Measurements from ENCODE around the gene PANX3. TPM values are rescaled to one million over a fixed set of nuclear protein-coding genes. Genes with fewer than 3 reads are reported as not detected.
A peak's percentile ranks its signal among the peaks of the same experiment; 100 is the strongest.

Gene PANX3
- total and polyA plus RNA-seq, 2 of the 13 experiments (the other 11 are each of a cell fraction or from before 2014, with no cell fraction given) = not detected

DNA sequence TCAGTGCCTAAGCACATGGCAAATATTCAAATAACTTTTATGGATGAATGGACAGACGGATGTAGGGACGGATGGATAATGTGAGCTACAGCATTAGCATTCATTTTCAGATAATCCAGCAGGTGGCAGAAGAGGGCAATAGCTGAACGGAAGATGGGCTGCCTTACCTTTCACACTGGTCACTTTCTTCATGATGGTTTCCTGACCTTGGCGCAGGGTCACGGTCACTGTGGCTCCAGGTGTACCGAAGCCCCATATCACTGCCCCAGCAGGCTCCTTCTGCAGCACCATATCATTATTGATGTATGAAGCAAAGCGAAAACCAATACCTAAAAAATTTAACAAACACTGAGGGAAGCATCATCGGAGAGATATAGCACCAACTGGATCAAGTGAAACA is 58.0 kb downstream of the PANX3 start:
- no peaks in the 10 kb centered on the region for H4K20me1 ChIP-seq (ENCODE audit: insufficient read depth, low read length)
- no peak overlapping the region for H3K4me3 ChIP-seq (replicated peaks in 1 of 3; ENCODE audit: insufficient read depth in 1 of 3, low read depth in 2 of 3, low read length in 3 of 3)
- H3K9ac ChIP-seq (ENCODE audit: insufficient read depth, low read depth, low read length) = no peak overlapping the region
- ATAC-seq = peak; percentile 37; the same call in 2 of the 3 replicates
- no peaks in the 10 kb centered on the region for H3K9me3 ChIP-seq (ENCODE audit: low read length)
- peaks cover 13% of the 10 kb centered on the region for H3K4me1 ChIP-seq (ENCODE audit: insufficient read depth, low read length)
- no peaks in the 10 kb centered on the region; a peak in 1 of 5 replicates for H3K36me3 ChIP-seq (replicated peaks in 1 of 2; ENCODE audit: control insufficient read depth in 1 of 2, insufficient read depth in 2 of 2, low read length in 2 of 2)
- no peak overlapping the region for H3K4me2 ChIP-seq (ENCODE audit: low read depth, low read length)
- no peak overlapping the region for H2AFZ ChIP-seq (ENCODE audit: low read length)
- peak; percentile 33 for DNase-seq (ENCODE audit: low spot score)
- BruUV-seq (replicated peaks) = no TSS peak
- in situ Hi-C loops (cut with HindIII; ENCODE audit: extremely low pct_ligation_motif_present, low pct_unique_long_range_greater_than_20kb) = no loop called here
- intact Hi-C loops (cut with micrococcal nuclease; ENCODE audit: unreplicated experiment) = loop anchor here (1.0 kb wide), 5 partner anchors 90 to 198 kb away; no protein-coding TSS in a partner anchor
- WGBS (ENCODE audit: low lambda C conversion rate) = 42% methylated on average over 8 of the region's 8 CpGs
- no peaks in the 10 kb centered on the region; a peak in 1 of 5 replicates for H3K27me3 ChIP-seq (ENCODE audit: control insufficient read depth in 1 of 2, insufficient read depth in 2 of 2, low read length in 2 of 2)
- no peak overlapping the region for H3K27ac ChIP-seq (ENCODE audit: extremely low read length, insufficient read depth, low read length)
- POLR2A ChIA-PET = interaction anchor here (0.9 kb wide), 1 partner anchor 207 kb away, joined by 3 read pairs; no protein-coding TSS in a partner anchor
- H3K79me2 ChIP-seq (ENCODE audit: insufficient read depth, low read length) = no peaks in the 10 kb centered on the region
- peak; percentile 87 for FAIRE-seq
- CTCF ChIA-PET (ENCODE audit: low intra/inter-chr PET ratio, low total read pairs) = interaction anchor here (1.2 to 5.7 kb wide), 6 partner anchors 93 to 199 kb away, joined by 4 to 45 read pairs (median 14); partner anchors contain the start of genes ESAM and ROBO3
- TF ChIP-seq ZBTB7A (CRISPR knock-in tag; IDR thresholded peaks at IDR 0.05) (no peak), YEATS2 (CRISPR knock-in tag; IDR thresholded peaks at IDR 0.05; ENCODE audit: borderline replicate concordance) (0 out of 2 replicates have a peak, but pooled peaks have one; percentile 12), HNRNPUL1 (IDR thresholded peaks at IDR 0.05; ENCODE audit: low read depth, low read length) (no peak), ZNF17 (CRISPR knock-in tag; IDR thresholded peaks at IDR 0.05) (no peak), GPN1 (CRISPR knock-in tag; IDR thresholded peaks at IDR 0.05; ENCODE audit: borderline replicate concordance) (no peak), GATAD1 (CRISPR knock-in tag; IDR thresholded peaks at IDR 0.05) (0 out of 2 replicates have a peak, but pooled peaks have one; percentile 15), NR2F1 (CRISPR knock-in tag; IDR thresholded peaks at IDR 0.05) (0 out of 4 replicates have a peak, but pooled peaks of 1 of the 2 experiments have one; percentile 51), FOXA1 (IDR thresholded peaks at IDR 0.05) (no peak), FOXA1 (CRISPR knock-in tag; IDR thresholded peaks at IDR 0.05) (no peak), ZNF30 (CRISPR knock-in tag; IDR thresholded peaks at IDR 0.05) (no peak), ZNF577 (CRISPR knock-in tag; IDR thresholded peaks at IDR 0.05; ENCODE audit: borderline replicate concordance, low read depth) (no peak), MIXL1 (CRISPR knock-in tag; IDR thresholded peaks at IDR 0.05) (peak; percentile 63; the same call in 1 of the 2 replicates), ESRRA (CRISPR knock-in tag; IDR thresholded peaks at IDR 0.05; ENCODE audit: low read depth) (peak; percentile 79), SMAD3 (CRISPR knock-in tag; IDR thresholded peaks at IDR 0.05) (0 out of 2 replicates have a peak, but pooled peaks have one; percentile 25), KLF16 (CRISPR knock-in tag; IDR thresholded peaks at IDR 0.05) (0 out of 4 replicates have a peak, but pooled peaks of 1 of the 2 experiments have one; percentile 43), ERF (CRISPR knock-in tag; IDR thresholded peaks at IDR 0.05) (0 out of 2 replicates have a peak, but pooled peaks have one; percentile 18), RXRB (CRISPR knock-in tag; IDR thresholded peaks at IDR 0.05; ENCODE audit: borderline replicate concordance) (peak; percentile 70), PPARG (CRISPR knock-in tag; conservative IDR thresholded peaks at IDR 0.05) (0 out of 2 replicates have a peak, but pooled peaks have one; percentile 34), ARNTL (CRISPR knock-in tag; IDR thresholded peaks at IDR 0.05) (no peak)
- TF ChIP-seq, protein P1, sequence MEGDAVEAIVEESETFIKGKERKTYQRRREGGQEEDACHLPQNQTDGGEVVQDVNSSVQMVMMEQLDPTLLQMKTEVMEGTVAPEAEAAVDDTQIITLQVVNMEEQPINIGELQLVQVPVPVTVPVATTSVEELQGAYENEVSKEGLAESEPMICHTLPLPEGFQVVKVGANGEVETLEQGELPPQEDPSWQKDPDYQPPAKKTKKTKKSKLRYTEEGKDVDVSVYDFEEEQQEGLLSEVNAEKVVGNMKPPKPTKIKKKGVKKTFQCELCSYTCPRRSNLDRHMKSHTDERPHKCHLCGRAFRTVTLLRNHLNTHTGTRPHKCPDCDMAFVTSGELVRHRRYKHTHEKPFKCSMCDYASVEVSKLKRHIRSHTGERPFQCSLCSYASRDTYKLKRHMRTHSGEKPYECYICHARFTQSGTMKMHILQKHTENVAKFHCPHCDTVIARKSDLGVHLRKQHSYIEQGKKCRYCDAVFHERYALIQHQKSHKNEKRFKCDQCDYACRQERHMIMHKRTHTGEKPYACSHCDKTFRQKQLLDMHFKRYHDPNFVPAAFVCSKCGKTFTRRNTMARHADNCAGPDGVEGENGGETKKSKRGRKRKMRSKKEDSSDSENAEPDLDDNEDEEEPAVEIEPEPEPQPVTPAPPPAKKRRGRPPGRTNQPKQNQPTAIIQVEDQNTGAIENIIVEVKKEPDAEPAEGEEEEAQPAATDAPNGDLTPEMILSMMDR (CRISPR knock-in tag; IDR thresholded peaks at IDR 0.05) = peak; percentile 91
- TF ChIP-seq, protein P2, sequence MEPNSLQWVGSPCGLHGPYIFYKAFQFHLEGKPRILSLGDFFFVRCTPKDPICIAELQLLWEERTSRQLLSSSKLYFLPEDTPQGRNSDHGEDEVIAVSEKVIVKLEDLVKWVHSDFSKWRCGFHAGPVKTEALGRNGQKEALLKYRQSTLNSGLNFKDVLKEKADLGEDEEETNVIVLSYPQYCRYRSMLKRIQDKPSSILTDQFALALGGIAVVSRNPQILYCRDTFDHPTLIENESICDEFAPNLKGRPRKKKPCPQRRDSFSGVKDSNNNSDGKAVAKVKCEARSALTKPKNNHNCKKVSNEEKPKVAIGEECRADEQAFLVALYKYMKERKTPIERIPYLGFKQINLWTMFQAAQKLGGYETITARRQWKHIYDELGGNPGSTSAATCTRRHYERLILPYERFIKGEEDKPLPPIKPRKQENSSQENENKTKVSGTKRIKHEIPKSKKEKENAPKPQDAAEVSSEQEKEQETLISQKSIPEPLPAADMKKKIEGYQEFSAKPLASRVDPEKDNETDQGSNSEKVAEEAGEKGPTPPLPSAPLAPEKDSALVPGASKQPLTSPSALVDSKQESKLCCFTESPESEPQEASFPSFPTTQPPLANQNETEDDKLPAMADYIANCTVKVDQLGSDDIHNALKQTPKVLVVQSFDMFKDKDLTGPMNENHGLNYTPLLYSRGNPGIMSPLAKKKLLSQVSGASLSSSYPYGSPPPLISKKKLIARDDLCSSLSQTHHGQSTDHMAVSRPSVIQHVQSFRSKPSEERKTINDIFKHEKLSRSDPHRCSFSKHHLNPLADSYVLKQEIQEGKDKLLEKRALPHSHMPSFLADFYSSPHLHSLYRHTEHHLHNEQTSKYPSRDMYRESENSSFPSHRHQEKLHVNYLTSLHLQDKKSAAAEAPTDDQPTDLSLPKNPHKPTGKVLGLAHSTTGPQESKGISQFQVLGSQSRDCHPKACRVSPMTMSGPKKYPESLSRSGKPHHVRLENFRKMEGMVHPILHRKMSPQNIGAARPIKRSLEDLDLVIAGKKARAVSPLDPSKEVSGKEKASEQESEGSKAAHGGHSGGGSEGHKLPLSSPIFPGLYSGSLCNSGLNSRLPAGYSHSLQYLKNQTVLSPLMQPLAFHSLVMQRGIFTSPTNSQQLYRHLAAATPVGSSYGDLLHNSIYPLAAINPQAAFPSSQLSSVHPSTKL (CRISPR knock-in tag; IDR thresholded peaks at IDR 0.05) = peak; percentile 40; the same call in 1 of the 2 replicates
